ENCODE measurements around the gene REXO1. TPM values are rescaled to one million over a fixed set of nuclear protein-coding genes. Genes with fewer than 3 reads are reported as not detected.
"Not testable (repeated sequence)": the region's sequence is repeated elsewhere in the genome, so short reads cannot be mapped to it uniquely, and the experiment has no call there.

REXO1 gene
- total and polyA plus RNA-seq, 2 donors (not counting 3 experiments of a cell fraction or from before 2014, with no cell fraction given): 41.1 to 56.9 TPM

DNA sequence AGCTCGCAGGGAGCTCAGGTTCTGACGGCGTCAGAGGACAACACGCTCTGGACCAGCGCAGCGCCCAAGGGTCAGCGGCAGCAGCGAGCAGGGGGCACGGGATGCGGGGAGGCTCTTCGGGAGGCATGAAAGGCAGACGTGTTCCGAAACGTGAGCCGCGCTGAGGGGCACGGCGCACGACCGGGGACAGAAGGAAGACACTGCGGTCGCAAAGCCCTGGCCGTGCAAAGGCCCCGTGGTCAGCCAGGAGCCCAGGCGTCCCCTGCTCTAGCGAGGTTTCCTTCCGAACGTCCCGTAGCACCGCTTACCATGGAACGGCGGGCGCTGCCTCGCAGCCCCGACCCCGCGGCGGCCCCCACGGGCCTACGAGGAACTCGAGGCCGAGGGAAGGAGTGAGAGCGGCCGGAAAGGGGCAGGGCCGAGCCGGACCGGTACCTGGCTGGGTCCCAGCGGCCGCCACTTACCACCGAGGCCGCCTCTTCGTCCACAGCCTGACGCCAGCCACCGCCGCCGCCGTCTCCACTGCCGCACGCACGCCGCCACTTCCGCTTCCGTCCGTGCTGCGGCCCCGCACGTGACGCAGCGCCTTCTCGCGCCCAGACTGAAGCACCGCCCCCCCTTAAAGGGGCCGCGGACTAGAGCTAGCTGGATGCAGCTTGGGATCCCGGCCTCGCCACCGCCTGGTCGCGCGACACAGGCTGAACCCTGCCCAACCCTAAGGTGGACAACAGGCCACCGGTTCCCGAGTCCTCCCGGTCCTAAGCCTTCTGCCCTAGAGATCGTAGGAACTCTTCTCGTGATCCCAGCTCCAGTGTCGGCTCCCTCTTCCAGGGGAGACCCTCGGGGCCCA lies 27.6 kb upstream of the REXO1 start:
- dilution Hi-C loops (cut with MboI; ENCODE audit: extremely low pct_ligation_motif_present, low sequenced_read_pairs): no loop called here
- Histone ChIP-seq H3K4me1 (ENCODE audit: control insufficient read depth, extremely low read depth, insufficient read depth, low read length) (peaks cover 21% of the 10 kb centered on the region), H3K9ac (replicated peaks; ENCODE audit: extremely low read depth, insufficient read depth, low read length) (peak overlapping the region; percentile 97), H3K27ac (ENCODE audit: insufficient read depth, low read depth, low read length) (peak overlapping the region; percentile 92), H3K27me3 (ENCODE audit: control insufficient read depth in 2 of 2, insufficient read depth in 2 of 2, low read length in 2 of 2) (no peaks in the 10 kb centered on the region), H3K9me1 (replicated peaks; ENCODE audit: control insufficient read depth, extremely low read depth, insufficient read depth, low read length) (no peaks in the 10 kb centered on the region), H4K20me1 (replicated peaks; ENCODE audit: control insufficient read depth, extremely low read depth, insufficient read depth, low read length) (no peaks in the 10 kb centered on the region), H3K79me2 (ENCODE audit: control insufficient read depth, insufficient read depth, low read length) (peaks cover 40% of the 10 kb centered on the region), H3K9me3 (replicated peaks; ENCODE audit: control insufficient read depth, insufficient read depth, low read length) (no peaks in the 10 kb centered on the region), H2AFZ (ENCODE audit: low read depth, low read length) (peak overlapping the region; percentile 36), H3K36me3 (ENCODE audit: control insufficient read depth in 2 of 2, extremely low read depth in 1 of 2, insufficient read depth in 2 of 2, low read length in 2 of 2) (peaks cover 0 to 5% of the 10 kb centered on the region in 2 experiments), H3K4me2 (ENCODE audit: insufficient read depth, low read length) (peak overlapping the region; percentile 92), H3K4me3 (replicated peaks in 1 of 3; ENCODE audit: insufficient read depth in 1 of 3, low read depth in 1 of 3, low read length in 3 of 3) (peak overlapping the region; percentile 52 to 83 (median 72))
- TF ChIP-seq MYC (IDR thresholded peaks at IDR 0.05; ENCODE audit: low read depth, low read length) (peak; percentile 30), JUN (IDR thresholded peaks at IDR 0.05; ENCODE audit: borderline replicate concordance, insufficient read depth, insufficient read length, low read depth) (no peak), POLR2AphosphoS5 (IDR thresholded peaks at IDR 0.05; ENCODE audit: insufficient read depth, low read depth, low read length) (peak; percentile 97), POLR2A (IDR thresholded peaks at IDR 0.05; ENCODE audit: low read depth, low read length) (peak; percentile 88)
- TF ChIP-seq, protein P1, sequence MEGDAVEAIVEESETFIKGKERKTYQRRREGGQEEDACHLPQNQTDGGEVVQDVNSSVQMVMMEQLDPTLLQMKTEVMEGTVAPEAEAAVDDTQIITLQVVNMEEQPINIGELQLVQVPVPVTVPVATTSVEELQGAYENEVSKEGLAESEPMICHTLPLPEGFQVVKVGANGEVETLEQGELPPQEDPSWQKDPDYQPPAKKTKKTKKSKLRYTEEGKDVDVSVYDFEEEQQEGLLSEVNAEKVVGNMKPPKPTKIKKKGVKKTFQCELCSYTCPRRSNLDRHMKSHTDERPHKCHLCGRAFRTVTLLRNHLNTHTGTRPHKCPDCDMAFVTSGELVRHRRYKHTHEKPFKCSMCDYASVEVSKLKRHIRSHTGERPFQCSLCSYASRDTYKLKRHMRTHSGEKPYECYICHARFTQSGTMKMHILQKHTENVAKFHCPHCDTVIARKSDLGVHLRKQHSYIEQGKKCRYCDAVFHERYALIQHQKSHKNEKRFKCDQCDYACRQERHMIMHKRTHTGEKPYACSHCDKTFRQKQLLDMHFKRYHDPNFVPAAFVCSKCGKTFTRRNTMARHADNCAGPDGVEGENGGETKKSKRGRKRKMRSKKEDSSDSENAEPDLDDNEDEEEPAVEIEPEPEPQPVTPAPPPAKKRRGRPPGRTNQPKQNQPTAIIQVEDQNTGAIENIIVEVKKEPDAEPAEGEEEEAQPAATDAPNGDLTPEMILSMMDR (IDR thresholded peaks at IDR 0.05; ENCODE audit: extremely low read depth in 1 of 2, insufficient read depth in 1 of 2, low read depth in 1 of 2, low read length in 2 of 2): no peak
- TF ChIP-seq, protein P2, sequence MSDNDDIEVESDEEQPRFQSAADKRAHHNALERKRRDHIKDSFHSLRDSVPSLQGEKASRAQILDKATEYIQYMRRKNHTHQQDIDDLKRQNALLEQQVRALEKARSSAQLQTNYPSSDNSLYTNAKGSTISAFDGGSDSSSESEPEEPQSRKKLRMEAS (IDR thresholded peaks at IDR 0.05; ENCODE audit: insufficient read depth, insufficient read length): peak; percentile 98
- intact Hi-C loops (cut with micrococcal nuclease): loop anchor here (1.0 kb wide), 2 partner anchors 12 to 29 kb away; partner anchors contain the start of genes ADAT3 and SCAMP4
- TSS peak; percentile 57 for BruUV-seq (replicated peaks)
- CTCF ChIA-PET: interaction anchor here (0.9 to 2.9 kb wide), 9 partner anchors 9 to 53 kb away, joined by 3 to 44 read pairs (median 4); partner anchors contain the start of gene ABHD17A
- FAIRE-seq (peak; percentile 95), DNase-seq (ENCODE audit: low read depth, low spot score) (peak; percentile 91)
- POLR2A ChIA-PET: no interaction called here

DNA sequence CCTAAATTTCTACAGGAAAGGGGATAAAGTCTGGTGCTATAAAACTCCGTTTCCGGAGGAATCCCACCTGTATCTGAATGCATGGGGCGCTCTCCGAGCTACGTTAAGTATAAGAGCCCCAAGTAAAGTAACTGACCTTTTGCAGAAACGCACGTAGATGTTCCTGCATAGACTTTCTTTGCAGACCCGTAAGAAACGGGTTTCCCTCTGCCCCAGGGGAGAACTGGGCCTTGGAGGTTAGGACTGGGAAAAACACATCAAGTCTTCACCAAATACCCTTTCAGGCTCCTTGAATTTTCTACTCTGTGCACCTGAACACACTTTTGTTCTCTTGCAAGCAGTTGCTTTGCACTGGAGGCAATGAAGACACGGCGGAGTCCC lies 27.0 kb upstream of the REXO1 start:
- DNase-seq (ENCODE audit: low read depth, low spot score); dilution Hi-C loops (cut with MboI; ENCODE audit: extremely low pct_ligation_motif_present, low sequenced_read_pairs); H3K36me3 ChIP-seq (ENCODE audit: control insufficient read depth in 2 of 2, extremely low read depth in 1 of 2, insufficient read depth in 2 of 2, low read length in 2 of 2); H2AFZ ChIP-seq (ENCODE audit: low read depth, low read length); H3K27me3 ChIP-seq (ENCODE audit: control insufficient read depth in 2 of 2, insufficient read depth in 2 of 2, low read length in 2 of 2); intact Hi-C loops (cut with micrococcal nuclease); H3K9me3 ChIP-seq (replicated peaks; ENCODE audit: control insufficient read depth, insufficient read depth, low read length); H4K20me1 ChIP-seq (replicated peaks; ENCODE audit: control insufficient read depth, extremely low read depth, insufficient read depth, low read length); H3K9me1 ChIP-seq (replicated peaks; ENCODE audit: control insufficient read depth, extremely low read depth, insufficient read depth, low read length); BruUV-seq (replicated peaks): not testable (repeated sequence)
- H3K4me2 ChIP-seq (ENCODE audit: insufficient read depth, low read length): peak overlapping the region; percentile 92
- FAIRE-seq: peak; percentile 62
- H3K9ac ChIP-seq (replicated peaks; ENCODE audit: extremely low read depth, insufficient read depth, low read length): peak overlapping the region; percentile 97
- H3K27ac ChIP-seq (ENCODE audit: insufficient read depth, low read depth, low read length): peak overlapping the region; percentile 92
- ChIA-PET POLR2A (interaction anchor here (0.7 kb wide), 1 partner anchor 348 kb away, joined by 7 read pairs; no protein-coding TSS in a partner anchor), CTCF (interaction anchor here (2.5 to 2.9 kb wide), 2 partner anchors 10 kb away, joined by 8 to 44 read pairs; partner anchors contain the start of gene ABHD17A)
- H3K4me1 ChIP-seq (ENCODE audit: control insufficient read depth, extremely low read depth, insufficient read depth, low read length): peaks cover 21% of the 10 kb centered on the region
- peaks cover 38% of the 10 kb centered on the region for H3K79me2 ChIP-seq (ENCODE audit: control insufficient read depth, insufficient read depth, low read length)
- peak overlapping the region; percentile 52 to 83 (median 72) for H3K4me3 ChIP-seq (replicated peaks in 1 of 3; ENCODE audit: insufficient read depth in 1 of 3, low read depth in 1 of 3, low read length in 3 of 3)

Measured in endothelial cell of umbilical vein (primary cell).